HepG2 (cell line): Measurements from ENCODE around the gene METTL26. TPM values are rescaled to one million over a fixed set of nuclear protein-coding genes. Genes with fewer than 3 reads are reported as not detected.
A peak's percentile ranks its signal among the peaks of the same experiment; 100 is the strongest.

Experiments used
- AHDC1 ChIP-seq: sonication (generic); formaldehyde crosslinking; IDR thresholded peaks from 2 replicates; pipeline ENCODE4 v1.5.1; 2020; ENCODE audit warnings: mild to moderate bottlenecking, missing genetic modification reagents, borderline replicate concordance
- ARHGAP35 ChIP-seq: sonication (generic); formaldehyde crosslinking; IDR thresholded peaks from 2 replicates; pipeline ENCODE4 v1.9.0; 2022; ENCODE audit warnings: mild to moderate bottlenecking, inconsistent platforms, moderate library complexity, missing genetic modification reagents, borderline replicate concordance
- ELF3 ChIP-seq: IDR thresholded peaks from 2 replicates; pipeline ENCODE4 v1.6.1; 2016; ENCODE audit warnings: missing genetic modification reagents, missing compliant biosample characterization
- FOXP4 ChIP-seq: sonication (generic); formaldehyde crosslinking; IDR thresholded peaks from 2 replicates; pipeline ENCODE4 v1.4.0; 2020; ENCODE audit warnings: missing genetic modification reagents
- HHEX ChIP-seq: IDR thresholded peaks from 2 replicates; pipeline ENCODE4 v1.6.1; 2016; ENCODE audit warnings: control low read depth
- KLF15 ChIP-seq: sonication (generic); formaldehyde crosslinking; IDR thresholded peaks from 2 replicates; pipeline ENCODE4 v1.8.1; 2023; ENCODE audit warnings: borderline replicate concordance, mild to moderate bottlenecking, inconsistent platforms, missing genetic modification reagents, mixed read lengths
- NONO ChIP-seq, 2 experiments: fragments of 450-650 bp in 1 of 2; sonication (generic) in 1 of 2; formaldehyde crosslinking in 1 of 2; IDR thresholded peaks in 1 of 2; conservative IDR thresholded peaks in 1 of 2; 2 replicates each; pipeline versions ENCODE4 v1.6.1 to v1.8.0; 2017 to 2022; ENCODE audit warnings: mild to moderate bottlenecking in 1 of 2, missing genetic modification reagents in 1 of 2, moderate library complexity in 1 of 2
- NR2F6 ChIP-seq, 2 experiments: IDR thresholded peaks; 2 replicates each; pipeline ENCODE4 v1.6.1; 2016; ENCODE audit warnings: antibody characterized with exemption in 1 of 2, mild to moderate bottlenecking in 1 of 2
- PREB ChIP-seq: sonication (generic); formaldehyde crosslinking; IDR thresholded peaks from 2 replicates; pipeline ENCODE4 v1.4.0; 2020; ENCODE audit warnings: missing genetic modification reagents
- SOX5 ChIP-seq: IDR thresholded peaks from 2 replicates; pipeline ENCODE4 v1.6.1; 2016; ENCODE audit warnings: borderline replicate concordance
- YY1 ChIP-seq: IDR thresholded peaks from 2 replicates; pipeline ENCODE4 v1.6.1; 2011; ENCODE audit warnings: low read length, low read depth, moderate library complexity, mild to moderate bottlenecking; ENCODE audit not compliant: insufficient read depth, insufficient replicate concordance
- ZNF678 ChIP-seq: sonication (generic); formaldehyde crosslinking; IDR thresholded peaks from 2 replicates; pipeline ENCODE4 v1.4.0; 2020; ENCODE audit warnings: mild to moderate bottlenecking, missing genetic modification reagents
- polyA plus RNA-seq, 8 experiments: library from polyadenylated mRNA; depleted of rRNA in 3 of 8; stranded (reverse) in 7 of 8; unstranded in 1 of 8; fragments of >200 nt; fragmentation: Illumina TruSeq in 4 of 8; extraction: Trizol in 4 of 8; gene quantifications; 2 replicates each; pipeline versions ENCODE4 v1.2.1 to v1.2.3, GENCODE V29; 2011 to 2016; ENCODE audit warnings: low read depth in 4 of 8, missing spikeins in 1 of 8, mixed read lengths in 1 of 8; ENCODE audit not compliant: insufficient read depth in 1 of 8
- total RNA-seq, 5 experiments: library from RNA; depleted of rRNA; stranded (reverse); fragments of >200 nt; fragmentation: Illumina TruSeq; extraction: Trizol; gene quantifications; 2 replicates each; pipeline ENCODE4 v1.2.3, GENCODE V29; 2016; ENCODE audit warnings: low read depth in 1 of 5
- TF ChIP-seq, protein P1 (sequence below): IDR thresholded peaks from 2 replicates; pipeline ENCODE4 v1.6.1; 2016; ENCODE audit warnings: missing compliant biosample characterization, missing genetic modification reagents, borderline replicate concordance
- TF ChIP-seq, protein P2 (sequence below): sonication (generic); formaldehyde crosslinking; IDR thresholded peaks from 2 replicates; pipeline ENCODE4 v1.4.0; 2020; ENCODE audit warnings: mild to moderate bottlenecking, missing genetic modification reagents

METTL26 gene
- total and polyA plus RNA-seq, 2 of the 13 experiments (the other 11 are each of a cell fraction or from before 2014, with no cell fraction given) = 65.5 to 70.1 TPM

DNA sequence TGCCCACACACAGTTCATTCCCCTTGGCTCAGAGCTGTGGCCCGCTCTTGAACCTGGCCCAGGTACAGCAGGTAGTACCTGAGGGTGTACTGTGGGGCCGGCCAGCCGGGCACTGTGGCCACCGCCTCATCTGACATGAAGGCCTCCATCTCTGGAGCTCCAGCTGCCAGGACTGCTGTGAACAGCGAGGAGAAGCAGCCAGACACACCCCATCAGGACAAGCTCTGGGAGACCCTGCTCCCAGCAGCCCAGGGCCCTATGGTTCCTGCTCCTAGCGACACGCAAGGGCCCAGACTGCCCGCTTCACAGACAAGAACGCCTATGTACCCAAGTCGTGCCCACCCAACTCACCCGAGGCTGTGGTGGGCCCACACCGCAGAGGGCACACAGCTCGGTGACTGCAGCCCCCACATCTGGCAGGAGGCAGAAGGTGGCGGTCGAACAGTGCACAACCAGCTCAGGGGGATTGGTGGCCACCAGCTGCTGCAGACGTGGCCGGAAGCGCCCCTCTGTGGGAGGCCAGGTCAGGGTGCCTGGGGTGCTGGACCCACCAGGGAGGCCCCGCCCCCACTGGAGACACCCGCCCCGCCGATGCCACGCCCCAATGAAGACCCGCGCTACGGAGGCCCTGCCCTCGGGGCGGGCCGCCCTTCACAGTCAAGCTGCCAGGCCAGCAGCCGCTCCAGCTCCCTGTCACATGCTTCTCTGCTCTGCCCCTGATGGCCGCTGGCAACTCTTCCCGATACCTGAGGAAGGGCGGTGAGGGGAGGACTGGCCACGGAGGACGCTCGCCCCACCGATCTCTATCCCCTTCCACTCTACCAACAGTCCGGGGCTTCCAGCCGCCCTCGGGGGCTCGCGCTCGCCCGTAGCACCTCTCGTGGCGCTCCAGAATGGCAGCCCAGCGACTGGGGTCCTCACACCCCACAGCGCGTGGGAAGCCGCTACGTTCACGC lies 43.0 kb upstream of the METTL26 start (continued):
- TF ChIP-seq KLF15 = no peak
- no peak for TF ChIP-seq FOXP4
- no peak for TF ChIP-seq AHDC1
- TF ChIP-seq ARHGAP35 (CRISPR knock-in tag) = no peak
- TF ChIP-seq, protein P1, sequence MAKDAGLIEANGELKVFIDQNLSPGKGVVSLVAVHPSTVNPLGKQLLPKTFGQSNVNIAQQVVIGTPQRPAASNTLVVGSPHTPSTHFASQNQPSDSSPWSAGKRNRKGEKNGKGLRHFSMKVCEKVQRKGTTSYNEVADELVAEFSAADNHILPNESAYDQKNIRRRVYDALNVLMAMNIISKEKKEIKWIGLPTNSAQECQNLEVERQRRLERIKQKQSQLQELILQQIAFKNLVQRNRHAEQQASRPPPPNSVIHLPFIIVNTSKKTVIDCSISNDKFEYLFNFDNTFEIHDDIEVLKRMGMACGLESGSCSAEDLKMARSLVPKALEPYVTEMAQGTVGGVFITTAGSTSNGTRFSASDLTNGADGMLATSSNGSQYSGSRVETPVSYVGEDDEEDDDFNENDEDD = peak; percentile 45; the same call in 1 of the 2 replicates
- no peak for TF ChIP-seq NONO (IDR thresholded peaks at IDR 0.05)
- peak; percentile 77 for TF ChIP-seq NONO (CRISPR knock-in tag; conservative IDR thresholded peaks at IDR 0.05)
- TF ChIP-seq PREB (CRISPR knock-in tag) = no peak
- no peak for TF ChIP-seq SOX5 (CRISPR knock-in tag)
- no peak for TF ChIP-seq ZNF678 (CRISPR knock-in tag)
- no peak for TF ChIP-seq YY1
- no peak for TF ChIP-seq HHEX (CRISPR knock-in tag)
- TF ChIP-seq, protein P2, sequence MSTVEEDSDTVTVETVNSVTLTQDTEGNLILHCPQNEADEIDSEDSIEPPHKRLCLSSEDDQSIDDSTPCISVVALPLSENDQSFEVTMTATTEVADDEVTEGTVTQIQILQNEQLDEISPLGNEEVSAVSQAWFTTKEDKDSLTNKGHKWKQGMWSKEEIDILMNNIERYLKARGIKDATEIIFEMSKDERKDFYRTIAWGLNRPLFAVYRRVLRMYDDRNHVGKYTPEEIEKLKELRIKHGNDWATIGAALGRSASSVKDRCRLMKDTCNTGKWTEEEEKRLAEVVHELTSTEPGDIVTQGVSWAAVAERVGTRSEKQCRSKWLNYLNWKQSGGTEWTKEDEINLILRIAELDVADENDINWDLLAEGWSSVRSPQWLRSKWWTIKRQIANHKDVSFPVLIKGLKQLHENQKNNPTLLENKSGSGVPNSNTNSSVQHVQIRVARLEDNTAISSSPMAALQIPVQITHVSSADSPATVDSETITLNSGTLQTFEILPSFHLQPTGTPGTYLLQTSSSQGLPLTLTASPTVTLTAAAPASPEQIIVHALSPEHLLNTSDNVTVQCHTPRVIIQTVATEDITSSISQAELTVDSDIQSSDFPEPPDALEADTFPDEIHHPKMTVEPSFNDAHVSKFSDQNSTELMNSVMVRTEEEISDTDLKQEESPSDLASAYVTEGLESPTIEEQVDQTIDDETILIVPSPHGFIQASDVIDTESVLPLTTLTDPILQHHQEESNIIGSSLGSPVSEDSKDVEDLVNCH (CRISPR knock-in tag) = no peak
- TF ChIP-seq ELF3 (CRISPR knock-in tag) = peak; percentile 43; the same call in 1 of the 2 replicates
- TF ChIP-seq NR2F6 (IDR thresholded peaks at IDR 0.05) = no peak
- TF ChIP-seq NR2F6 (CRISPR knock-in tag; IDR thresholded peaks at IDR 0.05) = peak; percentile 42; the same call in 1 of the 2 replicates
